Aortic smooth muscle cell (primary cell): Measurements from ENCODE around the gene RAB40A. TPM values are rescaled to one million over a fixed set of nuclear protein-coding genes. Genes with fewer than 3 reads are reported as not detected.

Source experiments
- total RNA-seq: library from RNA; depleted of rRNA; stranded (reverse); fragments of >200 nt; gene quantifications from 2 replicates; pipeline ENCODE4 v1.2.3, GENCODE V29; 2014

The RAB40A gene
- 0.12 TPM in 1 of 2 replicates, not detected in the other for total RNA-seq

DNA sequence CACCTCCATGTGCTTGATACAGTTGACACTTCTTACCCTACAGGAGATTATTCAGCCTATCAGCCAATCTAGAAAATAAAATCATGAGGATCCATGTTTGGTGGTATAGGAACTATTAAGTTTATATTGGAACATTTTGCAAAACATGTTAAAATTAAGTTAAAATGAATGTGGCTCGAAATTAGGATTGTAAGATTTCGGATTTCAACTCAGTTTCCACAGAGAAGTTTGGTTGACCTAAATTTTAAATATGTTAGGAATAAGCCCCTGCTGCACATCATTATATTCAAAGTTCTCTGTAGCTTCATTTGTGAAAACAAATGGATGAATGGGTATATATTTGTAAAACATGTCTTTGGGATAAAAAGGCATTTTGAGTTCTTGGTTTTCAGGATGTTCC lies at the start of gene RAB40A:
RAB40A (minus strand) TSS at position 101 of the 400 bp plus-strand sequence. CDS start 18,733 bp downstream, outside the sequence.

Other genes with a start within 250 kb of the RAB40A start
- gene TCEAL5, start 242.7 kb downstream of the RAB40A start, total RNA-seq: not detected in 2 replicates
- 0.68 and 0.79 TPM in 2 replicates for gene BEX2, start 208.5 kb downstream of the RAB40A start, total RNA-seq
- 25.2 and 27.7 TPM in 2 replicates for gene TCEAL7, start 189.2 kb downstream of the RAB40A start, total RNA-seq
- gene TCEAL9, start 163.0 kb downstream of the RAB40A start, total RNA-seq: 184 and 202 TPM in 2 replicates
- gene BEX3, start 143.0 kb downstream of the RAB40A start, total RNA-seq: 344 and 392 TPM in 2 replicates
- gene TCEAL4, start 66.0 kb upstream of the RAB40A start, total RNA-seq: 74.1 and 75.7 TPM in 2 replicates
- 22.6 and 27.9 TPM in 2 replicates for gene TCEAL3, start 88.5 kb upstream of the RAB40A start, total RNA-seq
- 32.8 and 36.5 TPM in 2 replicates for gene TCEAL1, start 109.5 kb upstream of the RAB40A start, total RNA-seq
- gene MORF4L2, start 167.2 kb upstream of the RAB40A start, total RNA-seq: 517 and 555 TPM in 2 replicates
- gene TMEM31, start 191.4 kb upstream of the RAB40A start, total RNA-seq: not detected in 2 replicates